ENCODE measurements around the gene CCDC3.

Gene CCDC3

GRCh38 chr10:12938271-12938670, 63.2 kb downstream of the CCDC3 start:
- Histone ChIP-seq H3K4me3 (ENCODE audit: low read length) (no peak overlapping the region), H3K36me3 (ENCODE audit: control insufficient read depth, insufficient read depth, low read length) (no peaks in the 10 kb centered on the region), H3K9me3 (ENCODE audit: control insufficient read depth, low read length) (no peaks in the 10 kb centered on the region), H3K9ac (ENCODE audit: low read length) (no peak overlapping the region), H3K27me3 (ENCODE audit: control insufficient read depth, insufficient read depth, low read length) (no peaks in the 10 kb centered on the region), H3K4me1 (ENCODE audit: control insufficient read depth, insufficient read depth, low read length) (no peaks in the 10 kb centered on the region)

GRCh38 chr10:12937527-12937926, 64.0 kb downstream of the CCDC3 start:
- H3K9ac ChIP-seq (ENCODE audit: low read length), result no peak overlapping the region
- no peaks in the 10 kb centered on the region for H3K36me3 ChIP-seq (ENCODE audit: control insufficient read depth, insufficient read depth, low read length)
- no peaks in the 10 kb centered on the region for H3K27me3 ChIP-seq (ENCODE audit: control insufficient read depth, insufficient read depth, low read length)
- H3K9me3 ChIP-seq (ENCODE audit: control insufficient read depth, low read length), result no peaks in the 10 kb centered on the region
- no peak overlapping the region for H3K4me3 ChIP-seq (ENCODE audit: low read length)
- H3K4me1 ChIP-seq (ENCODE audit: control insufficient read depth, insufficient read depth, low read length), result no peaks in the 10 kb centered on the region

GRCh38 chr10:12934777-12935176, 66.7 kb downstream of the CCDC3 start:
- no peaks in the 10 kb centered on the region for H3K9me3 ChIP-seq (ENCODE audit: control insufficient read depth, low read length)
- no peak overlapping the region for H3K4me3 ChIP-seq (ENCODE audit: low read length)
- no peaks in the 10 kb centered on the region for H3K36me3 ChIP-seq (ENCODE audit: control insufficient read depth, insufficient read depth, low read length)
- H3K4me1 ChIP-seq (ENCODE audit: control insufficient read depth, insufficient read depth, low read length), result no peaks in the 10 kb centered on the region
- no peak overlapping the region for H3K9ac ChIP-seq (ENCODE audit: low read length)
- no peaks in the 10 kb centered on the region for H3K27me3 ChIP-seq (ENCODE audit: control insufficient read depth, insufficient read depth, low read length)

GRCh38 chr10:12929381-12929780, 72.1 kb downstream of the CCDC3 start:
- Histone ChIP-seq H3K9me3 (ENCODE audit: control insufficient read depth, low read length) (no peaks in the 10 kb centered on the region), H3K36me3 (ENCODE audit: control insufficient read depth, insufficient read depth, low read length) (no peaks in the 10 kb centered on the region), H3K9ac (ENCODE audit: low read length) (no peak overlapping the region), H3K4me3 (ENCODE audit: low read length) (no peak overlapping the region), H3K27me3 (ENCODE audit: control insufficient read depth, insufficient read depth, low read length) (no peaks in the 10 kb centered on the region), H3K4me1 (ENCODE audit: control insufficient read depth, insufficient read depth, low read length) (no peaks in the 10 kb centered on the region)

- Histone ChIP-seq H3K9me3 (ENCODE audit: control insufficient read depth, low read length) (no peaks in the 10 kb centered on the region), H3K9ac (ENCODE audit: low read length) (no peak overlapping the region), H3K36me3 (ENCODE audit: control insufficient read depth, insufficient read depth, low read length) (no peaks in the 10 kb centered on the region), H3K27me3 (ENCODE audit: control insufficient read depth, insufficient read depth, low read length) (no peaks in the 10 kb centered on the region), H3K4me3 (ENCODE audit: low read length) (no peak overlapping the region), H3K4me1 (ENCODE audit: control insufficient read depth, insufficient read depth, low read length) (no peaks in the 10 kb centered on the region)
Observed at GRCh38 chr10:12928571-12928970, 72.9 kb downstream of the CCDC3 start.

- H3K9ac ChIP-seq (ENCODE audit: low read length), result no peak overlapping the region
- H3K9me3 ChIP-seq (ENCODE audit: control insufficient read depth, low read length), result no peaks in the 10 kb centered on the region
- no peaks in the 10 kb centered on the region for H3K27me3 ChIP-seq (ENCODE audit: control insufficient read depth, insufficient read depth, low read length)
- H3K4me3 ChIP-seq (ENCODE audit: low read length), result no peak overlapping the region
- H3K4me1 ChIP-seq (ENCODE audit: control insufficient read depth, insufficient read depth, low read length), result no peaks in the 10 kb centered on the region
- H3K36me3 ChIP-seq (ENCODE audit: control insufficient read depth, insufficient read depth, low read length), result no peaks in the 10 kb centered on the region
Observed at GRCh38 chr10:12927896-12928295, 73.6 kb downstream of the CCDC3 start.

- Histone ChIP-seq H3K4me1 (ENCODE audit: control insufficient read depth, insufficient read depth, low read length) (no peaks in the 10 kb centered on the region), H3K9me3 (ENCODE audit: control insufficient read depth, low read length) (no peaks in the 10 kb centered on the region), H3K36me3 (ENCODE audit: control insufficient read depth, insufficient read depth, low read length) (no peaks in the 10 kb centered on the region), H3K4me3 (ENCODE audit: low read length) (no peak overlapping the region), H3K9ac (ENCODE audit: low read length) (no peak overlapping the region), H3K27me3 (ENCODE audit: control insufficient read depth, insufficient read depth, low read length) (no peaks in the 10 kb centered on the region)
Observed at GRCh38 chr10:12925845-12926244, 75.7 kb downstream of the CCDC3 start.

- Histone ChIP-seq H3K4me3 (ENCODE audit: low read length) (no peak overlapping the region), H3K27me3 (ENCODE audit: control insufficient read depth, insufficient read depth, low read length) (no peaks in the 10 kb centered on the region), H3K4me1 (ENCODE audit: control insufficient read depth, insufficient read depth, low read length) (no peaks in the 10 kb centered on the region), H3K9ac (ENCODE audit: low read length) (no peak overlapping the region), H3K9me3 (ENCODE audit: control insufficient read depth, low read length) (no peaks in the 10 kb centered on the region), H3K36me3 (ENCODE audit: control insufficient read depth, insufficient read depth, low read length) (no peaks in the 10 kb centered on the region)
Observed at GRCh38 chr10:12924911-12925310, 76.6 kb downstream of the CCDC3 start.

GRCh38 chr10:12922117-12922900, 79.2 kb downstream of the CCDC3 start:
- no peaks in the 10 kb centered on the region for H3K9me3 ChIP-seq (ENCODE audit: control insufficient read depth, low read length)
- no peaks in the 10 kb centered on the region for H3K27me3 ChIP-seq (ENCODE audit: control insufficient read depth, insufficient read depth, low read length)

GRCh38 chr10:12921163-12921562, 80.3 kb downstream of the CCDC3 start:
- H3K9ac ChIP-seq (ENCODE audit: low read length), result no peak overlapping the region
- no peaks in the 10 kb centered on the region for H3K27me3 ChIP-seq (ENCODE audit: control insufficient read depth, insufficient read depth, low read length)
- H3K36me3 ChIP-seq (ENCODE audit: control insufficient read depth, insufficient read depth, low read length), result no peaks in the 10 kb centered on the region
- no peaks in the 10 kb centered on the region for H3K4me1 ChIP-seq (ENCODE audit: control insufficient read depth, insufficient read depth, low read length)
- H3K4me3 ChIP-seq (ENCODE audit: low read length), result no peak overlapping the region
- H3K9me3 ChIP-seq (ENCODE audit: control insufficient read depth, low read length), result no peaks in the 10 kb centered on the region

More at GRCh38 chr10:12922117-12922900, 79.2 kb downstream of the CCDC3 start:
- no peak overlapping the region for H3K4me3 ChIP-seq (ENCODE audit: low read length)
- H3K9ac ChIP-seq (ENCODE audit: low read length), result no peak overlapping the region
- no peaks in the 10 kb centered on the region for H3K36me3 ChIP-seq (ENCODE audit: control insufficient read depth, insufficient read depth, low read length)
- no peaks in the 10 kb centered on the region for H3K4me1 ChIP-seq (ENCODE audit: control insufficient read depth, insufficient read depth, low read length)

- Histone ChIP-seq H3K9ac (ENCODE audit: low read length) (no peak overlapping the region), H3K36me3 (ENCODE audit: control insufficient read depth, insufficient read depth, low read length) (no peaks in the 10 kb centered on the region), H3K4me3 (ENCODE audit: low read length) (no peak overlapping the region), H3K4me1 (ENCODE audit: control insufficient read depth, insufficient read depth, low read length) (no peaks in the 10 kb centered on the region), H3K9me3 (ENCODE audit: control insufficient read depth, low read length) (no peaks in the 10 kb centered on the region), H3K27me3 (ENCODE audit: control insufficient read depth, insufficient read depth, low read length) (peaks cover 3% of the 10 kb centered on the region)
Observed at GRCh38 chr10:12919574-12919973, 81.9 kb downstream of the CCDC3 start.

GRCh38 chr10:12916587-12916986, 84.9 kb downstream of the CCDC3 start:
- Histone ChIP-seq H3K27me3 (ENCODE audit: control insufficient read depth, insufficient read depth, low read length) (peaks cover 3% of the 10 kb centered on the region), H3K9ac (ENCODE audit: low read length) (no peak overlapping the region), H3K4me3 (ENCODE audit: low read length) (no peak overlapping the region), H3K4me1 (ENCODE audit: control insufficient read depth, insufficient read depth, low read length) (no peaks in the 10 kb centered on the region), H3K36me3 (ENCODE audit: control insufficient read depth, insufficient read depth, low read length) (no peaks in the 10 kb centered on the region), H3K9me3 (ENCODE audit: control insufficient read depth, low read length) (no peaks in the 10 kb centered on the region)

Measured in mucosa of stomach (tissue), 1 donor.